IMR-90 (cell line): ENCODE data around the gene YPEL3.

ENCODE experiments used
- CEBPB ChIP-seq: IDR thresholded peaks from 2 replicates; pipeline ENCODE4 v1.6.1; 2012; ENCODE audit warnings: low read depth, low read length, improper control_type of control experiment
- CTCF ChIP-seq: conservative IDR thresholded peaks from 2 replicates; pipeline ENCODE4 v1.5.1; 2012; ENCODE audit warnings: mild to moderate bottlenecking, low read depth, low read length, improper control_type of control experiment
- FOS ChIP-seq: fragments of 150-350 bp; IDR thresholded peaks from 2 replicates; pipeline ENCODE4 v1.6.1; 2016; ENCODE audit warnings: low read depth, low read length
- MAZ ChIP-seq: IDR thresholded peaks from 2 replicates; pipeline ENCODE4 v1.6.1; 2012; ENCODE audit warnings: low read depth, mild to moderate bottlenecking, low read length, improper control_type of control experiment, moderate library complexity, borderline replicate concordance
- POLR2A ChIP-seq: IDR thresholded peaks from 2 replicates; pipeline ENCODE4 v1.6.1; 2012; ENCODE audit warnings: mild to moderate bottlenecking, low read depth, low read length
- RAD21 ChIP-seq: IDR thresholded peaks from 2 replicates; pipeline ENCODE4 v1.6.1; 2012; ENCODE audit warnings: low read length, improper control_type of control experiment

GRCh38 chr16:30096105-30096861 lies at the start of gene YPEL3:
- TF ChIP-seq CEBPB (no peak), CTCF (no peak), POLR2A (no peak), RAD21 (no peak), FOS (no peak), MAZ (peak; percentile 67)
